Glutamatergic neuron (in vitro differentiated cells): ENCODE data around the gene TEX28. TPM values are rescaled to one million over a fixed set of nuclear protein-coding genes. Genes with fewer than 3 reads are reported as not detected.
"Not testable (repeated sequence)": the region's sequence is repeated elsewhere in the genome, so short reads cannot be mapped to it uniquely, and the experiment has no call there.

ENCODE experiments used
- DNase-seq: peaks from one replicate; pipeline ENCODE4 v3.0.0; 2022
- H3K27ac Mint-ChIP-seq: one replicate; pipeline ENCODE4 v1.8.0; 2020; ENCODE audit warnings: mild to moderate bottlenecking, mixed read lengths, inconsistent platforms; ENCODE audit not compliant: unreplicated experiment
- H3K27me3 Mint-ChIP-seq: one replicate; pipeline ENCODE4 v1.8.0; 2020; ENCODE audit warnings: mild to moderate bottlenecking, moderate library complexity, mixed read lengths, inconsistent platforms; ENCODE audit not compliant: unreplicated experiment
- H3K36me3 Mint-ChIP-seq: one replicate; pipeline ENCODE4 v1.8.0; 2020; ENCODE audit warnings: mild to moderate bottlenecking, mixed read lengths, inconsistent platforms; ENCODE audit not compliant: unreplicated experiment
- H3K4me1 Mint-ChIP-seq: one replicate; pipeline ENCODE4 v1.8.0; 2020; ENCODE audit warnings: mild to moderate bottlenecking, low read depth, mixed read lengths, inconsistent platforms; ENCODE audit not compliant: unreplicated experiment
- H3K4me3 Mint-ChIP-seq: one replicate; pipeline ENCODE4 v1.8.0; 2020; ENCODE audit warnings: mild to moderate bottlenecking, mixed read lengths, inconsistent platforms; ENCODE audit not compliant: unreplicated experiment
- H3K9me3 Mint-ChIP-seq: one replicate; pipeline ENCODE4 v1.8.0; 2020; ENCODE audit warnings: mild to moderate bottlenecking, moderate library complexity, mixed read lengths, inconsistent platforms; ENCODE audit not compliant: unreplicated experiment
- total RNA-seq: library from RNA; stranded (reverse); fragmentation: NEBNext Ultra II Directional; extraction: Animal tissue kit (Norgen Biotek cat#: 25700); gene quantifications from one replicate; pipeline ENCODE4 v1.2.1, GENCODE V29; 2021; ENCODE audit not compliant: unreplicated experiment

TEX28 gene
- total RNA-seq, 1 donor from 2014 or later, result not detected

DNA sequence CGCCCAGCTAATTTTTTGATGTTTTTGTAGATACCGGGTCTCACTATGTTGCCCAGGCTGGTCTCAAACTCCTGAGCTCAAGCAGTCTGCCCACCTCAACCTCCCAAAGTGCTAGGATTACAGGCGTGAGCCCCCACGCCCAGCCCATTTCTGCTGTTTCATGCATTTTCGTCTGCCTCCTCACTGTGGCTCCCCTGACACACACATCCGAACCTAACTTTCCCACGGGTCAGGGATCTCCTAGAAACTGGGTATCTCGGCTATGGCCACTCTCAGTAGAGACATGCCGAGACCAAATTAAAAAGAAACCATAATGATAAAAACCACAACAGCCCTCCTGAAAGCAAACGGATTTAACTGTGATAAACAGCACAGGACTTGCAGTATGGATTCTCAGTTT is 46.8 kb downstream of the TEX28 start:
- not testable (repeated sequence) for H3K36me3 Mint-ChIP-seq, H3K9me3 Mint-ChIP-seq, H3K27me3 Mint-ChIP-seq, DNase-seq, H3K4me3 Mint-ChIP-seq, H3K27ac Mint-ChIP-seq, H3K4me1 Mint-ChIP-seq

DNA sequence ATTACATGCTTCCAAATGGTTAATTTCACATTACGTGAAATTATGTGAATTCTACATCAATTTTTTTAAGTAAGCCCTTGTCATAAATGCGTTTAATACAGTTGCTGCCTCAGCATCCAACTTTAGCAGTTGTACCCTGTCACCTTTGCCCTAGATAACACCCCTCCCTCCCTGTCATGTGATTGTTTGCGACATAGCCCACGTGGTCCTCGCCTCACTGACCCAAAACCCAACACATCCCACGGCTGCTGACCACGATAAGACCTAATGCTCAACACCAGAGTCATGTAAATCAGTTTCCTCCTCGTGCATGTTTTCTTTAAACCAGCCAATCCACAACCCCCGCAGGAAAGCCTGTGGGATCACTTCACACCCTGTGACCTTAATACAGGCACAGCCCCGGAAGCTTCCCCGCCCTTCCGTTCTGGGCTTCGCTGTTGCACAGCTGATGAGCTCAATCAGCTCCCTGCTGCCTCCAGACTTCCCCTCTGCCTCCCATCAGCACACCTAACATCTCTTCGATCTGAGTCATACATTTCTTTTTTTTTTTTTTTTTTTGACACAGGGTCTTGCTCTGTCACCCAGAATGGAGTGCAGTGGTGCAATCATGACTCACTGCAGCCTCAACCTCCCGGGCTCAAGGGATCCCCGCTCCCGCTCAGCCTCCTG is 47.4 kb downstream of the TEX28 start:
- DNase-seq, H3K27ac Mint-ChIP-seq, H3K36me3 Mint-ChIP-seq, H3K9me3 Mint-ChIP-seq, H3K27me3 Mint-ChIP-seq, H3K4me3 Mint-ChIP-seq, H3K4me1 Mint-ChIP-seq: not testable (repeated sequence)

DNA sequence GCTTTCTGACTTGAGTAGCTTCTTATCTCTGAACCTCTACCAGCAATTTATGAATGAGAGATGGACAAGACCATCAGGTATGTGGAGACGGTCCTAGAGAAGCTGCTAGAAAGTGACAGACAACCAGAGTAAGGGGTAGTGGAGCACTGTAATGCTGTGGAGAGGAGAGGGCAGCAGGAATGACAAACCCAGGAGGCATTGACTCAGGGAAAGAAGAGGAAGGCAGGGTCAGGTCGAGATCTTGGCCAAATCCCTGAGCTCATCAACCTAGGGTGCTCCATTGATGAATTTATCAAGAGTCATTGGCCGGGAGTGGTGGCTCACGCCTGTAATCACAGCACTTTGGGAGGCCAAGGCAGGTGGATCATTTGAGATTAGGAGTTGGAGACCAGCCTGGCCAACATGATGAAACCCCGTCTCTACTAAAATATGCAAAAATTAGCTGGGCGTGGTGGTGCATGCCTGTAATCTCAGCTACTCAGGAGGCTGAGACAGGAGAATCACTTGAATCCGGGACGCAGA is 54.9 kb downstream of the TEX28 start:
- H3K9me3 Mint-ChIP-seq, H3K27me3 Mint-ChIP-seq, DNase-seq, H3K27ac Mint-ChIP-seq, H3K36me3 Mint-ChIP-seq, H3K4me3 Mint-ChIP-seq, H3K4me1 Mint-ChIP-seq: not testable (repeated sequence)

DNA sequence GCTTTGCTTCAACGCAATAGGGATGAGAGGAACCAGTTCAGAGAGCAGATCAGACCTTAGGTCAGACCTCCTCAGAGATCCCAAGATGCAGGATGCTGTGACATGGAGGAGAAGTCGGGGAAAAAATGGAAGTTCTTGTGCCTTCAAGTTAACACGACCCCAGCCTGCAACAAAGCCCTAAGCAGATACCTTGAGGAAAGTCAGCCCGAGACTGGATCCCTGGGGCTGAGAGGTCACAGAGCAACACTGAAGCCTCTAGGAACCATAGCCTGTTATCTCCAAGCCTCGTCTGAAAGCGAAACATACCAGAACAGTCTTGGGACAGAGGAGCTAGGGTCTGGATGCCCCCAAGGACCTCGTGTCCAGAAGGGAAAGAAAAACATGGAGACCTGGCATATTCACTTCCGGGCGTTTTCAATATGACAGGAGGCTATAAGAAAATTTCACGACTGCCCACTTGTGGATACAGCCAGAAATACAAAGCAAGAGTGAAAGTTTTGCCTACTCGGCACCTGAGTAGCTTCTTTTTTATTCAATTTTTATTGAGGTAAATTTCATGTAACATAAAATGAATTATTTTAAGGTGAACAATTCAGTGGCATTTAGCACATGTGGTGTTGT is 55.9 kb downstream of the TEX28 start:
- H3K4me1 Mint-ChIP-seq, H3K4me3 Mint-ChIP-seq: not testable (repeated sequence)

DNA sequence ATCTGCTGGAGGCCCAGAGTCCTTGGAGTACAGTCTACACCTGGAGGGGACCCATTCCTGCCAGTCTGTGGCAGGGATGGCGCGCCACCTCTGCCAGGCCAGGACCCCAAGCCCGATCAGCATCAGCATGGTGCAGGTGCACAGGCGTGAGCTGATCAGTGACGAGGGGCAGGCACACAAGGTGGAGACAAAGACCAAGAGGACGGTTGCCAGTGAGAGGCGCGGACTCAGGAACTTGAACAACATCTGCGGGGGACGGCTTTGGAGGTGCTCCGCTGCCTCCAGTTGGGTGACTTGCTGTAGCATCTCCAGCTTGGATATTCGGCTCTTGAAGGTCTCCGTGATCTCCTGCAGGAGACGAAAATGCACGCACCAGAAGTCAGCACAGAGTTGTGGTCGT is 61.3 kb downstream of the TEX28 start:
- not testable (repeated sequence) for H3K27ac Mint-ChIP-seq, H3K4me1 Mint-ChIP-seq, H3K4me3 Mint-ChIP-seq, H3K27me3 Mint-ChIP-seq, H3K36me3 Mint-ChIP-seq, H3K9me3 Mint-ChIP-seq, DNase-seq

More for the DNA sequence above, 55.9 kb downstream of the TEX28 start:
- not testable (repeated sequence) for H3K27me3 Mint-ChIP-seq, H3K9me3 Mint-ChIP-seq, DNase-seq, H3K27ac Mint-ChIP-seq, H3K36me3 Mint-ChIP-seq

DNA sequence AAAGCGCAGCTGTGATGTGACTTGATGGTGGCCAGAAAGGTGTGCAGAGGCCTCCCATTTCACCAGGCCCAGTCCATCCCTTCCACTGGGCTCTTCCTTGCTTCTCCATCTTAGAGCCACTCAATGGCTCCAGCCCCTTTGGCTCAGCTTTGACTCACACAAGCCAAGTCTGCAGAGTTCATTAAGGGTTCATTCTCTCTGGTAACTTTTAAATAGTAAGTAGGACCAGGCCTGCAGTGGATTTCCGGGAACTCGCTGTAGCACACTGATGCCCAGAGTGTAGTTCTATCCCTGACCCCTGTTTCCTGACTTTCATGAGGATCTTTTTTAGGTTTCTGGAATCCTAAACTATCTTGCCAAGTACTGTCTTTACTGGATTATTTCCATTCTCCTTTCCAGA is 63.5 kb downstream of the TEX28 start:
- not testable (repeated sequence) for DNase-seq, H3K4me3 Mint-ChIP-seq, H3K27ac Mint-ChIP-seq, H3K27me3 Mint-ChIP-seq, H3K9me3 Mint-ChIP-seq, H3K4me1 Mint-ChIP-seq, H3K36me3 Mint-ChIP-seq

DNA sequence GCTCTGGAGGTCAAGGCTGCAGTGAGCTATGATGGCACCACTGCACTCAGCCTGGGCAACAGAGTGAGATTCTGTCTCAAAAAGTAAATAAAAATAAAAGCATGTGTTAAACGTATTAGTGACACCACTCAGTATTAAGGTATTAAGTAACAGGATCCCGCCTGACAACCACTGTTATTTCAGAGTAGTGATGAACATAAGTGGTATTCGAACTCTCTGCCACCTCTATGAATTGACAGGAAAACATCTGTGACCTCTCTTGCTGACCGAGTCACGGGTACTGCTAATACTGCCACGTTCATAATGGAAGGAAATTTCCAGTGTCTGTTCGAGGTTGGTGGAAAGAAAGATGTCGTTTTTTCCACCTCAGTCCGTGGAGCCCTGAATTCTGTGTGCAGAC is 68.2 kb downstream of the TEX28 start:
- not testable (repeated sequence) for H3K27me3 Mint-ChIP-seq, H3K4me3 Mint-ChIP-seq, H3K27ac Mint-ChIP-seq, H3K9me3 Mint-ChIP-seq, DNase-seq, H3K36me3 Mint-ChIP-seq, H3K4me1 Mint-ChIP-seq

DNA sequence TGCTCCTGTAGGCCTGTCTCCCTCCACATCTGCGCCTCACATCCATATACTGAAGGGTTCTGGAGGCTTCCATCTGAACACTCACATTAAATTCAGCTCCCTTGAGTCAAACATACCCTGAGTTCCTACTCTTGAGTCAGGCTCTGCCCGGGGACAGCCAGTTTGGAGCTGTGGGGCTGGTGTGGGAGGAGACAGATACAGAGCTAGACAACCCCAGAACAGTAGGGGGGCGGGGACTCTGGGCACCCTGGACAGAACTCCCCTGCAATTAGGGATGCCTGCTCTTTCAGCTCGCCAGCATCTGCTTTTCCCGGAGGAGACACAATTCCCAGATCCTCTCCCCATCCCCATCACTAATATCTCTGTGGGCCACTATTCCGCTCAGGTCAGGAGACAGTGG is 69.6 kb downstream of the TEX28 start:
- not testable (repeated sequence) for H3K4me1 Mint-ChIP-seq, H3K27me3 Mint-ChIP-seq, H3K4me3 Mint-ChIP-seq, DNase-seq, H3K27ac Mint-ChIP-seq, H3K9me3 Mint-ChIP-seq, H3K36me3 Mint-ChIP-seq

Other genes starting within 250 kb of the TEX28 start
- gene MECP2, start 197.4 kb downstream of the TEX28 start, total RNA-seq, result 60.0 TPM
- 2.6 TPM for gene OPN1LW, start 150.9 kb downstream of the TEX28 start, total RNA-seq
- 1.2 TPM for gene OPN1MW, start 112.5 kb downstream of the TEX28 start, total RNA-seq
- gene OPN1MW2, start 75.4 kb downstream of the TEX28 start, total RNA-seq, result not detected
- gene OPN1MW3, start 37.5 kb downstream of the TEX28 start, total RNA-seq, result not detected
- not detected for gene TKTL1, start 671 bp upstream of the TEX28 start, total RNA-seq
- 499 TPM for gene FLNA, start 79.5 kb upstream of the TEX28 start, total RNA-seq
- gene EMD, start 84.2 kb upstream of the TEX28 start, total RNA-seq, result 56.8 TPM
- 1,779 TPM for gene RPL10, start 103.3 kb upstream of the TEX28 start, total RNA-seq
- 15.8 TPM for gene DNASE1L1, start 114.1 kb upstream of the TEX28 start, total RNA-seq
- 40.9 TPM for gene TAFAZZIN, start 116.4 kb upstream of the TEX28 start, total RNA-seq
- 133 TPM for gene ATP6AP1, start 133.6 kb upstream of the TEX28 start, total RNA-seq
- 730 TPM for gene GDI1, start 142.0 kb upstream of the TEX28 start, total RNA-seq
- gene FAM50A, start 149.0 kb upstream of the TEX28 start, total RNA-seq, result 125 TPM
- gene PLXNA3, start 163.2 kb upstream of the TEX28 start, total RNA-seq, result 458 TPM
- gene LAGE3, start 184.2 kb upstream of the TEX28 start, total RNA-seq, result 8.8 TPM
- gene UBL4A, start 191.5 kb upstream of the TEX28 start, total RNA-seq, result 28.4 TPM
- 6.1 TPM for gene SLC10A3, start 195.5 kb upstream of the TEX28 start, total RNA-seq
- 32.0 TPM for gene FAM3A, start 221.1 kb upstream of the TEX28 start, total RNA-seq